NCI-H2107 treated with DMSO at 0.1 percent for 48 hours (cell line): ENCODE measurements around the gene CATSPER4.

Source experiments
- DNase-seq: peaks from one replicate; lab custom pipeline; 2025; ENCODE audit not compliant: unreplicated experiment; lab: John Stamatoyannopoulos, UW

Gene CATSPER4

GRCh38 chr1:26164036-26164860 lies 26.2 kb upstream of the CATSPER4 start:
- no peak for DNase-seq

GRCh38 chr1:26164861-26165842 lies 25.2 kb upstream of the CATSPER4 start:
- no peak for DNase-seq

- no peak for DNase-seq
These were observed 23.6 kb upstream of the CATSPER4 start for GRCh38 chr1:26166719-26167281.

GRCh38 chr1:26168410-26169197 lies 21.8 kb upstream of the CATSPER4 start, which contains the start of gene C1orf232:
Gene C1orf232 (minus strand): TSS chr1:26168963. CDS start chr1:26168499, 464 bp downstream.
- DNase-seq: peak; percentile 93

- DNase-seq: no peak
These were observed 21.2 kb upstream of the CATSPER4 start for GRCh38 chr1:26169198-26169554.

GRCh38 chr1:26169669-26170471 lies 20.5 kb upstream of the CATSPER4 start, which contains the start of gene ZNF593:
Gene ZNF593 (plus strand): TSS chr1:26169908. CDS start chr1:26169984, 76 bp downstream.
- peak; percentile 62 for DNase-seq

GRCh38 chr1:26170472-26170821 lies 20.0 kb upstream of the CATSPER4 start:
- no peak for DNase-seq

- DNase-seq: no peak
These were observed 19.0 kb upstream of the CATSPER4 start, which contains the start of gene ZNF593OS for GRCh38 chr1:26171084-26172072. Gene ZNF593OS (minus strand): TSS chr1:26171832. CDS start chr1:26171661, 171 bp downstream.

GRCh38 chr1:26175346-26175745 lies 15.1 kb upstream of the CATSPER4 start:
- DNase-seq: no peak

GRCh38 chr1:26177182-26177684 lies 13.2 kb upstream of the CATSPER4 start, which contains the start of gene CNKSR1:
Gene CNKSR1 (plus strand): TSS chr1:26177491. CDS start chr1:26177548, 57 bp downstream.
- DNase-seq: peak; percentile 42

GRCh38 chr1:26180010-26180506 lies 10.3 kb upstream of the CATSPER4 start:
- DNase-seq: no peak

- no peak for DNase-seq
These were observed 8.6 kb upstream of the CATSPER4 start for GRCh38 chr1:26181586-26182382.

GRCh38 chr1:26182383-26182696 lies 8.1 kb upstream of the CATSPER4 start:
- DNase-seq: no peak

GRCh38 chr1:26184086-26184485 lies 6.3 kb upstream of the CATSPER4 start:
- no peak for DNase-seq

GRCh38 chr1:26184883-26185282 lies 5.5 kb upstream of the CATSPER4 start:
- DNase-seq: no peak

GRCh38 chr1:26187882-26188281 lies 2.5 kb upstream of the CATSPER4 start:
- DNase-seq: no peak

- DNase-seq: no peak
These were observed 1.9 kb upstream of the CATSPER4 start for GRCh38 chr1:26188477-26188876.
